HG02798 (cell line): ENCODE measurements around the gene SMIM12.

Experiments
- ATAC-seq: cut with Tn5 transposase; IDR thresholded peaks from one replicate; pipeline ENCODE4 v1.9.1; 2021; ENCODE audit warnings: mild to moderate bottlenecking; ENCODE audit not compliant: unreplicated experiment, poor library complexity

The SMIM12 gene

GRCh38 chr1:34859446-34860200 lies at the start of gene SMIM12:
Gene SMIM12 (minus strand): TSS chr1:34859749. CDS start chr1:34855977, 3,772 bp downstream.
- ATAC-seq: peak; percentile 98

DNA sequence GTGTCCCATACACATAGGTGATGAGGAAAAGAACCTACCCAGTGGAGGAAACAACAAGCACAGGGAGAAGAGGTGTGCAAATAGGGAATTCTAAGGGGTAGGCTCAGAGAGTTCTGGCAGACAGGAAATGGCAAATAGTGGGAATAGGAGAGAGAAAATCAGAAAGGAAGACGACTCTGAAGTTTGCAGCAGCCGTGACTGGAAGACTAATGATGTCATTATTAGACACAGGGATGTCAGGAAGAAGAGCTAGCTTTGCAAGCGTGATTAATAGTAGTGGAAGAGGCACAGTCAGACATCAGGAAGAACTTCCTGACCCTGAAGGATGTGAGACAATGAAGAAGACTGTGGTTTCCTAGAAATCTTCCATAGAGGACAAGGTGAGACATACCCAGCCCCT lies 48.8 kb upstream of the SMIM12 start:
- ATAC-seq: no peak

DNA sequence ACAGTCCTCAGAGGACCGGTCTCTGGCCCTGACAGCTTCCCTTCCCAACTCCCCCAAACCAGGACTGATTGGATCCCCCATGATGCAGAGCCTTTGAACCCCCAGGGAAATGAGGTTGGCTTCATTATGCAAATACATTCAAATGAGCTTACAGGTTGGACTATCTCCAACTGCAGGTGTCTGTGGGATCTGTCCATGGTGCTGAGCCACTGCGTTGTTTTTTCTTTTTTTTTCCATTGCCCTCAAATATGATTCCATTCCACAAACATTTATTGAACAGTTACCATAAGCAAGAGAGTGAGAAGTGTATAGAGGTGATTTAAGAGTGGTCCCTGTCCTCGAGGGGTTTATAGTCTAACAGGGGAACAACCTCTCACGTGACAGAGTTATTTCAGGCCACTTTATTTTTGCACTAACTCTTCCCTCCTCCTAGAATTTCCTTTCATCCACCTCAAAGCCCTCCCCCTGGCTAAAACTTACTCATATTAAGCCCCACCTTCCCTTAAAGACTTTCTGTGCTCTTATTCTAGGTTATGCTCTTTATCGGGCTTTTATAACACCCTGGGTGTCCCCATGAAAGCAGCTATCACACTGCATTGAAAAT lies 48.0 kb upstream of the SMIM12 start:
- no peak for ATAC-seq

DNA sequence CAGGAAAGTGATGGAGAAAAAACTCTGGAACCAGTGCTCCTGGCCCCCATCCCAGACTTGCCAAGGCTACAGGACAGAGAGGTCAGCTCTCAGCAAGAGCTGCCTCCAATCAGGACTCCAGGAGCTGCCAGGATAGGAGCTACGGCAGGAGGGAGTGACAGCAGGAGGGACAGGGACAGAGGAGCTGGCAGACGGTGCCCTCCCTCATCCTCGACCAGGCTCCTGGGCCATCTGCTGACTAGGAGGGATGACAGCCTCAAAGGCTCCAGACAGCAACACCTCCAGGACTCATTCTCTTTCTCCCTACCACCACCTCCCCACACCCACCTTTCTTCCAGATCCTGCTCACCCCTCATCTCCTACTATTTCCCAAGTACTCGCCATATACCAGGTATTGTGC lies 47.2 kb upstream of the SMIM12 start:
- ATAC-seq: no peak

DNA sequence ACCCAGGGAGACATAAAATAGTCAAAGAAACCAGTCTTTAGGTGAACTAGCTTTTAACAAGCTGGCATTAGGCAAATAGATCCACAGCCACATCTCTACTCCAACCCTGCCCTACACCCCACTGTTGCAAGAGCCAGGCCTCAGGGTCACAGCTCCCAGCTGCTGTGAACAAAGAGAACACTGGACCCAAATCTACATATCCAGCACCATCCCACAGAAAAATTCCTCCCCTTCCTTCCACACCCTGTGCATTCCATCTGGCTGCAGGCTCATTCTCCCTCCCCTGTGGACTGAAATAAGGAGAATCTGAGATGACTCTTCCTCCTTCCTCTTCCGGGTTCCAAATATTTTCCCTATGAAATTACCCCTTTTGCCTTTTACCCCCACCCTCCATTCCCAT lies 46.7 kb upstream of the SMIM12 start:
- no peak for ATAC-seq

- no peak for ATAC-seq
Observed at GRCh38 chr1:34905098-34905459, 45.5 kb upstream of the SMIM12 start.

- no peak for ATAC-seq
Observed at GRCh38 chr1:34904236-34905097, 44.9 kb upstream of the SMIM12 start.

- no peak for ATAC-seq
Observed at GRCh38 chr1:34901919-34902318, 42.4 kb upstream of the SMIM12 start.

DNA sequence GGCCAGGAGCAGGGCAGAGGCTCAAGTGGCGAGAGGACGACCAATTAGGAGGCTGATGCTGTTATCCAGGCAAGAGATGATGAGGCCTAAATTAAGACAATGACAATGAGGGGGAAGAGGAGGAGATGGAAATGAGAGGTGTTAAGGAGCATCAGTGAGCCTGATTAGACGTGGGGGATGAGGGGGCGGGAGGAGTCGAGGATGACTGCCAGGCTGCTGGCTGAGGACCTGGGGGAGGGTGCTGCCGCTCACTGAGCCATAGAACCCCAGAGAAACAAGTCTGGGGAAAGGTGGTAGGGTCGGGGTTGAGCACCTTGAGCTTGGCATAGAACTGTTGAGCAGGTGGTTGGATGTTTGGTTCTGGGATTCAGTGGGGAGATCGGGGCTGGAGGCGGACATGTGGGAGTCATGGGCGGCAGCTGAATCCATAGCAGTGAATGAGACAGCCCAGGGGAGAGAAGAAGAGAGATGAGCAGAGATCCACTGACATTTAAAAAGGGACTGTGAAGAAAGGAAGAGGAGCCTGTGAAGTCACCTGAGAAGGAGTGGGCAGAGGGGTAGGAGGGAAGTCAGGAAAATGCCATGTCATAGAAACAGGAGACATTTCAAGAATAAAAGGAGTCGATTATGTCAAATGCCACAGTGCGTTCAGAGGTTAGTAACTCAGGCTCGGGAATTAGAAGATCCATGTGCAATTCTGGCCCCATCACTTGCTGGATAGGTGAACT lies 41.4 kb upstream of the SMIM12 start:
- ATAC-seq: no peak

DNA sequence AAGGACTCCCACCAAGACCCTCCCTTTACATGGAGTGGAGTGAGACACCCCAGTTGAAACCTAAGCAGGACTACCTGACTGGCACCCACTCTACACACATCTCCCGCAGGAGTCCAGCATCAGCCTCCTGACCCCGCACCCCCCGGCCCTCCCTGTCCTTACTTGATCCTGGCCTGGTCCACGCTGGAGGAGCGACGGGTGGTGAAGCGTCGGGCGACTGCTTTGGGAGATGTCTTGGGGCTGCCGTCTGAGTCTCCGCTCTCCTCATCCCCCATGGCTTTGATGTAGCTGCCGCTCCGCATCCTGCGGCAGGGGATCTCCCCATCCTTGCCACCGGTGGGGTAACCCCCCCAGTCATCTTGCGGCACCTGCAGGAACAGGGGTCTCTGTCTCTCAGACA lies 40.4 kb upstream of the SMIM12 start:
- ATAC-seq: no peak

DNA sequence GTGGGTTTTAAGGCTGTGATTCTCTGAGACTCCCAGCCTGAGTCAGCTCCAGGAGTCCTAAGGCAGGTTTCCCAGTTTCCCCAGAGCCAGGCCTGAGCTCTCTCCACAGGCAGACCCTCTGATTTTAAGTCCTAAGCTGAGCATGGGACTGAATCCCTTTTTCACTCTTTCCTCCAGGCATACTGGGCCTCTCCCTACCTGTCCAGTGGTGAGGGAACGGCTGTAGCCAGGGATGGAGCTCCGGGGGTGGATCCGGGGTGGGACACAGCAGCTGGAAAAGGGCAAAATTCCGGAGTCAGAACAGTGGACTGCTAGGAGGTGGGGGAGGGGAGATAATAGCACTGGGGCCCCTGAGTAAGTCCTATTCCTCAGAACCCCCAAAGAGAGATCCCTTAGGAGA lies 39.9 kb upstream of the SMIM12 start:
- ATAC-seq: no peak

DNA sequence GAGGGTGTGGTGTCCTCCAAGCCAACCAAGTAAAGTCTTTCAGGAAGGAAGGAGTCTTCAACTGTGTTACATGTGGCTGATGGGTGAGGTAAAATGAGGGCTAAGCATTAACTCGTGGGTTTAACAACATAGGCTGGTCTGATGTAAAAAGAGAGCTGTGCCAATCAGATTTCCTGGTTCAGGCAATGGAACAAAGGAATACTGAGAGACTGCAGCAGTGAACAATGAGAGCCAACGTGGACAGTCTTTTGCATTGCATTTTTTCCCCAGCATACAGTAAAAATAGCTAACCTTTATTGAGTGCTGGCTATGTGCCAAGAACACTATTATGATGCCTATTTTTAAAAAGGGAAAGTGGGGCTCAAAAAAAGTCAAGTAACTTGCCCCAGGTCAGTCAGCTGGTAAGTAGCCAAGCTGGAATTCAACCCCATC lies 38.8 kb upstream of the SMIM12 start:
- no peak for ATAC-seq

GRCh38 chr1:34896612-34897011 lies 37.1 kb upstream of the SMIM12 start:
- ATAC-seq: no peak

DNA sequence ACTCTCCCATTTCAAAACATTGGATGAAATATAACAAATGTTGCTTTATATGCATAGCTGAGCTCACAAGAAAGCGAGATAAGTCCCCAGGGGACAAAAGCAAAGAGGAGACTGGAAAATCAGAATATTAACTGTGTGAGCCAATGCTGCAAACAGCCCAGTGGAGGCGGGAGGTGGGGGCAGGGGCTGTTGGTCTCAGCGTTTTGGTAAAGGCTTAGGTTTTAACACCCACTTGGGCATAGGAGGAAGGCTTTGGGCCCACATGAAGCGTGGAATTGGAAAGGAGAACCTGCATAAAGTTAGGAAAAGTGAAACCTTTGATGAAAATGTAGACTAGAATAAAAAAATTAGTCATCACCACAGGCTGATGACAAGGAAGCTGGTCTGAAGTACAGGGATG lies 30.2 kb upstream of the SMIM12 start:
- ATAC-seq: no peak

- ATAC-seq: no peak
Observed at GRCh38 chr1:34887593-34887992, 28.0 kb upstream of the SMIM12 start.

DNA sequence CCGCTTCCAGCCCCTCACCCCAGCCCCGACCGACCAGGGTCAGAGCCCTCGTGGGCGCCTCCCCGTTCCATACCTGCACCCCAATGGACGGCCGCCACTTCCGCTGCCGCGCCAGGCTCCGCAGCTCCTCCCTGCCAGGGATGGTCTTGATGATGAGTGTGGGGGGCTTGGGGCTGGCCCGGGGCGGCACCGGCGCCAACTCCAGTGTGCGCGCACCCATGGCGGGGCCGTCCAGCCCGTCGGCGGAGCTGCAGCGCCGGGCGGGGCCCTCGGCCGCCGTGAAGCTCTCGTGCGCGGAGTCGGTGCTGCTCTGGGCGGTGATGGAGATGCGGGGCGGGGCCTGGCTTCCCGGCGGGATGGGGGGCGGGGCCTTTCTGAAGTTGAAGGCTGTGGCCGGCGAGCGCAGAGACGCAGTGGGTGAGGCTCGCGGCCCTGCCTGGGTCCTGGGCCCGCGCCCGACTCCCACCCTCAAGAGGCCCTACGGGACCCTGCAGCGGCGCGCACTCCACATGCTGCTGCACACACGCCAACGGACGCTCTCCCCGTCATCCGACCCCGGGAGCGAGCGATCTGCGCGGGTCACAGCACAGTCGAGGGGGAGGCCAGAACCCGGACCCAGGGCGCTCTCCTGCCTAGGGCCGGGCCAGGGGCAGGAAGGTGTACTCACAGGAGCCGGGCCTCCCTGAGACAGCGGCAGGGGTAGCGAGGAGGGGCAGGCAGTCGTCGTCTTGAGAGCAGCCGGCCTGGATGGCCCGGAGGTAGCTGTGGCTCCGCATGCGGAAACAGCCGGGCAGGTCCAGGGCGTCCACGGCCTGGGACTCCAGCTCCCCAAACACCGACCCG lies 26.1 kb upstream of the SMIM12 start:
- no peak for ATAC-seq

- no peak for ATAC-seq
Observed at GRCh38 chr1:34884961-34885360, 25.4 kb upstream of the SMIM12 start.

- ATAC-seq: no peak
Observed at GRCh38 chr1:34884536-34884935, 25.0 kb upstream of the SMIM12 start.

GRCh38 chr1:34879230-34879629 lies 19.7 kb upstream of the SMIM12 start:
- no peak for ATAC-seq

GRCh38 chr1:34876406-34876805 lies 16.9 kb upstream of the SMIM12 start:
- ATAC-seq: no peak
